IMR-90 (cell line): ENCODE measurements around the gene NDRG4. TPM values are rescaled to one million over a fixed set of nuclear protein-coding genes. Genes with fewer than 3 reads are reported as not detected.

Source experiments
- ATAC-seq: fragments of 200-7000 bp; cut with Tn5 transposase; 2 replicates; pipeline ENCODE4 v1.9.1; 2020; ENCODE audit warnings: low read depth, mild to moderate bottlenecking, moderate library complexity
- BruUV-seq: library from RNA; stranded (reverse); fragments of 400-500 nt; replicated peaks from 2 replicates; lab custom pipeline; 2021; lab: Mats Ljungman, UMichigan
- CTCF ChIA-PET: fragments of 300-600 bp; formaldehyde crosslinking; extraction: SDS; loops from one replicate; lab custom pipeline; 2021; ENCODE audit warnings: antibody characterized with exemption; lab: Yijun Ruan, JAX
- POLR2A ChIA-PET: fragments of 300-600 bp; sonication (Branson Sonifier 250); formaldehyde crosslinking; loops from one replicate; lab custom pipeline; 2022; ENCODE audit warnings: antibody characterized with exemption; ENCODE audit not compliant: unreplicated experiment; lab: Charles Lee
- DNase-seq: peaks from one replicate; pipeline ENCODE4 v3.0.0; 2013
- H2AFZ ChIP-seq: replicated peaks from 2 replicates; pipeline ENCODE3; 2013; ENCODE audit warnings: low read length, mild to moderate bottlenecking; ENCODE audit not compliant: poor library complexity
- H2AK5ac ChIP-seq: 2 replicates; pipeline ENCODE4 v1.6.1; 2013; ENCODE audit warnings: low read depth, low read length, inconsistent platforms
- H2AK9ac ChIP-seq: replicated peaks from 2 replicates; pipeline ENCODE3; 2013; ENCODE audit warnings: mild to moderate bottlenecking, low read depth, low read length, moderate library complexity; ENCODE audit not compliant: poor library complexity
- H2BK120ac ChIP-seq: 2 replicates; pipeline ENCODE4 v1.6.1; 2013; ENCODE audit warnings: low read depth, low read length, inconsistent platforms
- H2BK15ac ChIP-seq: 3 replicates; pipeline ENCODE4 v1.6.1; 2013; ENCODE audit warnings: low read depth, low read length, inconsistent platforms
- H2BK20ac ChIP-seq: 2 replicates; pipeline ENCODE4 v1.6.1; 2013; ENCODE audit warnings: low read depth, mild to moderate bottlenecking, inconsistent platforms, low read length, moderate library complexity
- H2BK5ac ChIP-seq: 2 replicates; pipeline ENCODE4 v1.6.1; 2013; ENCODE audit warnings: mild to moderate bottlenecking, low read depth, low read length, inconsistent platforms; ENCODE audit not compliant: poor library complexity, severe bottlenecking
- H3K14ac ChIP-seq: replicated peaks from 2 replicates; pipeline ENCODE4 v1.6.1; 2013; ENCODE audit warnings: low read depth, low read length, inconsistent platforms
- H3K18ac ChIP-seq: 2 replicates; pipeline ENCODE4 v1.6.1; 2013; ENCODE audit warnings: low read depth, low read length, control low read depth
- H3K23ac ChIP-seq: 2 replicates; pipeline ENCODE4 v1.6.1; 2013; ENCODE audit warnings: low read depth, low read length, inconsistent platforms
- H3K27ac ChIP-seq: 2 replicates; pipeline ENCODE4 v1.5.1; 2013; ENCODE audit warnings: mild to moderate bottlenecking, control low read depth, low read length; ENCODE audit not compliant: insufficient read depth
- H3K27me3 ChIP-seq: 2 replicates; pipeline ENCODE4 v1.6.1; 2013; ENCODE audit warnings: low read length; ENCODE audit not compliant: control insufficient read depth, insufficient read depth
- H3K36me3 ChIP-seq: 2 replicates; pipeline ENCODE4 v1.6.1; 2013; ENCODE audit warnings: low read length, mixed read lengths; ENCODE audit not compliant: control insufficient read depth, insufficient read depth
- H3K4ac ChIP-seq: 2 replicates; pipeline ENCODE4 v1.6.1; 2013; ENCODE audit warnings: low read depth, low read length, inconsistent platforms
- H3K4me1 ChIP-seq: 2 replicates; pipeline ENCODE4 v1.6.1; 2013; ENCODE audit warnings: low read length, mixed read lengths; ENCODE audit not compliant: control insufficient read depth, insufficient read depth
- H3K4me2 ChIP-seq: 2 replicates; pipeline ENCODE4 v1.6.1; 2013; ENCODE audit warnings: low read depth, mild to moderate bottlenecking, control low read depth, low read length, moderate library complexity
- H3K4me3 ChIP-seq: 2 replicates; pipeline ENCODE4 v1.5.1; 2013; ENCODE audit warnings: low read depth, mild to moderate bottlenecking, control low read depth, low read length, moderate library complexity; ENCODE audit not compliant: insufficient read depth
- H3K56ac ChIP-seq: 2 replicates; pipeline ENCODE4 v1.6.1; 2013; ENCODE audit warnings: low read length, inconsistent platforms; ENCODE audit not compliant: insufficient read depth; ENCODE audit errors: extremely low read depth
- H3K79me1 ChIP-seq, 2 experiments: 2 replicates each; pipeline ENCODE4 v1.6.1; 2013; ENCODE audit warnings: low read length in 2 of 2, inconsistent platforms in 1 of 2, low read depth in 1 of 2
- H3K9ac ChIP-seq: 2 replicates; pipeline ENCODE4 v1.6.1; 2013; ENCODE audit warnings: low read depth, low read length, control low read depth
- H3K9me1 ChIP-seq: 2 replicates; pipeline ENCODE4 v1.6.1; 2013; ENCODE audit warnings: low read length, inconsistent platforms; ENCODE audit not compliant: insufficient read depth
- H3K9me3 ChIP-seq: 2 replicates; pipeline ENCODE4 v1.6.1; 2013; ENCODE audit warnings: low read length; ENCODE audit not compliant: control insufficient read depth, insufficient read depth
- H4K20me1 ChIP-seq: 2 replicates; pipeline ENCODE4 v1.6.1; 2013; ENCODE audit warnings: low read length, inconsistent platforms; ENCODE audit not compliant: insufficient read depth
- H4K5ac ChIP-seq: 2 replicates; pipeline ENCODE4 v1.6.1; 2013; ENCODE audit warnings: mild to moderate bottlenecking, low read depth, low read length, control low read depth
- H4K8ac ChIP-seq, 2 experiments: 2 replicates each; pipeline ENCODE4 v1.6.1; 2013; ENCODE audit warnings: low read depth in 2 of 2, low read length in 2 of 2, control low read depth in 1 of 2, inconsistent platforms in 1 of 2
- H4K91ac ChIP-seq: 2 replicates; pipeline ENCODE4 v1.6.1; 2013; ENCODE audit warnings: low read depth, low read length, inconsistent platforms; ENCODE audit not compliant: insufficient read depth
- BHLHE40 ChIP-seq: fragments of 150-350 bp; IDR thresholded peaks from 2 replicates; pipeline ENCODE4 v1.6.1; 2016; ENCODE audit warnings: mild to moderate bottlenecking, low read depth, low read length
- MAZ ChIP-seq: IDR thresholded peaks from 2 replicates; pipeline ENCODE4 v1.6.1; 2012; ENCODE audit warnings: low read depth, mild to moderate bottlenecking, low read length, improper control_type of control experiment, moderate library complexity, borderline replicate concordance
- MXI1 ChIP-seq: IDR thresholded peaks from 2 replicates; pipeline ENCODE4 v1.6.1; 2012; ENCODE audit warnings: low read depth, mild to moderate bottlenecking, low read length, moderate library complexity, borderline replicate concordance
- NFE2L2 ChIP-seq: fragments of 150-350 bp; IDR thresholded peaks from 2 replicates; pipeline ENCODE4 v1.6.1; 2016; ENCODE audit warnings: low read depth, mild to moderate bottlenecking, low read length
- POLR2A ChIP-seq: IDR thresholded peaks from 2 replicates; pipeline ENCODE4 v1.6.1; 2012; ENCODE audit warnings: mild to moderate bottlenecking, low read depth, low read length
- RCOR1 ChIP-seq: IDR thresholded peaks from 2 replicates; pipeline ENCODE4 v1.6.1; 2012; ENCODE audit warnings: mild to moderate bottlenecking, low read length, improper control_type of control experiment; ENCODE audit not compliant: insufficient replicate concordance
- WGBS, 2 experiments: methylation state at CpG; one replicate each; pipeline versions ENCODE4 v1.1.5 to v1.1.7; 2013; ENCODE audit warnings: missing lambda C conversion rate in 2 of 2; ENCODE audit not compliant: insufficient read length in 1 of 2; ENCODE audit errors: extremely low coverage in 2 of 2; 5-methylcytosine and 5-hydroxymethylcytosine counted together
- dilution Hi-C: fragments of 300-500 bp; cut with HindIII; formaldehyde crosslinking; loops from one replicate; pipeline ENCODE4 v1.14.3; 2018; ENCODE audit warnings: low sequenced_read_pairs; ENCODE audit not compliant: unreplicated experiment
- in situ Hi-C: fragments of 300-500 bp; cut with MboI; formaldehyde crosslinking; loops from 3 replicates; pipeline ENCODE4 v1.14.3; 2019; ENCODE audit warnings: low sequenced_read_pairs, inconsistent platforms, mixed read lengths
- intact Hi-C: fragments of 100-400 bp; cut with micrococcal nuclease; formaldehyde crosslinking; loops from 2 replicates; pipeline ENCODE4 v1.10.0; 2022
- polyA plus RNA-seq, 3 experiments: library from polyadenylated mRNA; depleted of rRNA; stranded (reverse); fragments of >200 nt; gene quantifications; 2 replicates each; pipeline ENCODE4 v1.2.3, GENCODE V29; 2012; ENCODE audit warnings: low replicate concordance in 1 of 3
- total RNA-seq: library from RNA; depleted of rRNA; stranded (reverse); fragments of >200 nt; gene quantifications from 2 replicates; pipeline ENCODE4 v1.2.3, GENCODE V29; 2012
- TF ChIP-seq, protein P1 (sequence below): fragments of 150-350 bp; IDR thresholded peaks from 2 replicates; pipeline ENCODE4 v1.6.1; 2016; ENCODE audit warnings: low read depth, mild to moderate bottlenecking, low read length, moderate library complexity, borderline replicate concordance

NDRG4 gene
- total and polyA plus RNA-seq, 2 of the 4 experiments (the other 2 are of a cell fraction): 10.9 to 23.5 TPM

DNA sequence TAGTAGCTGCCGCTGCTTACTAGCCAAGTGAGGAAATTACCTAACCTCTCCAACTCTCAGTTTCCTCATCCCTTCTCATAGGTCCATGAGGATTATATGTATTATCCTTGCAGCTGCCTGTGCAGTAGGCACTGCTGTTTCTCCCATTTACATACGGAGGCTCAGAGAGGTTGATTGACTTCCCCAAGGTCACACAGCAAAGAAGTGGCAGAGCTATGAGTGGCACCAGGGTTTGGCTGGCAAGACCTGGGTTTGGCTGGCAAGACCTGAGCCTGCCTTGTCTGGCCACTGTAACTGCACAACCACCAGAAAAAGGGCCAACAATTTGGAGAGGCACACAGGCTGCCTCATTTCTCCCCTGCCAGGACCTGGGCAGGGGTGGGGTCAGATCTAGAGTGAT is 2.5 kb upstream of the NDRG4 start:
- Histone ChIP-seq H2BK120ac (no peak overlapping the region), H2AFZ (no peak overlapping the region), H4K91ac (no peak overlapping the region), H3K4me3 (no peak overlapping the region), H3K9ac (no peak overlapping the region), H2AK9ac (no peak overlapping the region), H3K27me3 (peaks cover 3% of the 10 kb centered on the region; the same call in 1 of the 2 replicates), H2BK15ac (no peak overlapping the region), H3K4ac (no peak overlapping the region), H4K8ac (no peak overlapping the region), H2BK20ac (no peak overlapping the region), H3K4me1 (peaks cover 13% of the 10 kb centered on the region; the same call in 1 of the 2 replicates), H3K23ac (no peak overlapping the region), H3K9me1 (peaks cover 4% of the 10 kb centered on the region; the same call in 1 of the 2 replicates), H3K9me3 (no peaks in the 10 kb centered on the region), H3K14ac (no peak overlapping the region), H4K20me1 (no peaks in the 10 kb centered on the region), H3K18ac (no peak overlapping the region), H3K79me1 (0 out of 4 replicates have a peak, but pooled peaks cover 0 to 7% of the 10 kb centered on the region in 2 experiments), H4K5ac (no peak overlapping the region), H2BK5ac (no peak overlapping the region), H3K27ac (no peak overlapping the region), H3K36me3 (no peaks in the 10 kb centered on the region), H2AK5ac (no peak overlapping the region), H3K56ac (no peak overlapping the region), H3K4me2 (no peak overlapping the region)
- intact Hi-C loops: no loop called here
- DNase-seq (no peak), ATAC-seq (no peak)
- ChIA-PET CTCF (interaction anchor here (0.6 kb wide), 1 partner anchor 634 kb away, joined by 4 read pairs; no protein-coding TSS in a partner anchor), POLR2A (no interaction called here)
- TF ChIP-seq POLR2A: no peak
- no peak for TF ChIP-seq RCOR1
- TF ChIP-seq MAZ: no peak
- TF ChIP-seq BHLHE40: no peak
- TF ChIP-seq MXI1: no peak
- no peak for TF ChIP-seq NFE2L2
- TF ChIP-seq, protein P1, sequence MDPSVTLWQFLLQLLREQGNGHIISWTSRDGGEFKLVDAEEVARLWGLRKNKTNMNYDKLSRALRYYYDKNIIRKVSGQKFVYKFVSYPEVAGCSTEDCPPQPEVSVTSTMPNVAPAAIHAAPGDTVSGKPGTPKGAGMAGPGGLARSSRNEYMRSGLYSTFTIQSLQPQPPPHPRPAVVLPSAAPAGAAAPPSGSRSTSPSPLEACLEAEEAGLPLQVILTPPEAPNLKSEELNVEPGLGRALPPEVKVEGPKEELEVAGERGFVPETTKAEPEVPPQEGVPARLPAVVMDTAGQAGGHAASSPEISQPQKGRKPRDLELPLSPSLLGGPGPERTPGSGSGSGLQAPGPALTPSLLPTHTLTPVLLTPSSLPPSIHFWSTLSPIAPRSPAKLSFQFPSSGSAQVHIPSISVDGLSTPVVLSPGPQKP: no peak
- BruUV-seq: no TSS peak
- in situ Hi-C loops: no loop called here
- dilution Hi-C loops: no loop called here
- 71% methylated on average over 1 of the region's 2 CpGs; no CpG with 5 or more reads in 1 of the 2 experiments for WGBS, 2 experiments
